Left ventricle myocardium superior (tissue), 1 donor: ENCODE results near the gene USP49. TPM values are rescaled to one million over a fixed set of nuclear protein-coding genes. Genes with fewer than 3 reads are reported as not detected.
"Not testable (repeated sequence)": the region's sequence is repeated elsewhere in the genome, so short reads cannot be mapped to it uniquely, and the experiment has no call there.

Source experiments
- ATAC-seq: fragments of 200-7000 bp; cut with Tn5 transposase; one replicate; pipeline ENCODE4 v1.9.1; 2020; ENCODE audit warnings: mild to moderate bottlenecking, moderate library complexity
- DNase-seq: peaks from one replicate; pipeline ENCODE4 v3.0.0-alpha.2; 2020
- intact Hi-C: fragments of 100-400 bp; cut with micrococcal nuclease; formaldehyde crosslinking; loops from one replicate; pipeline ENCODE4 v1.11.0; 2022
- total RNA-seq: library from RNA; stranded (reverse); fragmentation: NEBNext Ultra II Directional; extraction: Animal tissue kit (Norgen Biotek cat#: 25700); gene quantifications from one replicate; pipeline ENCODE4 v1.2.1, GENCODE V29; 2021
- donor health status: DM: no; HTN: yes; CAD: no; lungs with severe emphysema.

Gene USP49
- total RNA-seq, 1 donor from 2014 or later = 1.3 TPM

GRCh38 chr6:41771058-41771983, 123.9 kb downstream of the USP49 start:
- ATAC-seq (no peak), DNase-seq (no peak)
- intact Hi-C loops = no loop called here

GRCh38 chr6:41770381-41771057, 124.7 kb downstream of the USP49 start:
- no peak for DNase-seq
- intact Hi-C loops = no loop called here
- ATAC-seq = no peak

- ATAC-seq = no peak
- intact Hi-C loops = no loop called here
- DNase-seq = no peak
Observed at GRCh38 chr6:41769376-41769775, 125.8 kb downstream of the USP49 start.

GRCh38 chr6:41768545-41769308, 126.4 kb downstream of the USP49 start:
- intact Hi-C loops = no loop called here
- no peak for ATAC-seq
- DNase-seq = no peak

GRCh38 chr6:41767112-41767833, 127.9 kb downstream of the USP49 start:
- DNase-seq (no peak), ATAC-seq (peak; percentile 91)
- intact Hi-C loops = no loop called here

- DNase-seq, intact Hi-C loops, ATAC-seq: not testable (repeated sequence)
Observed at GRCh38 chr6:41766043-41766664, 129.0 kb downstream of the USP49 start.

GRCh38 chr6:41763470-41763869, 131.7 kb downstream of the USP49 start:
- DNase-seq (no peak), ATAC-seq (no peak)
- intact Hi-C loops = no loop called here

GRCh38 chr6:41759905-41760579, 135.1 kb downstream of the USP49 start:
- intact Hi-C loops = no loop called here
- DNase-seq (no peak), ATAC-seq (no peak)

GRCh38 chr6:41759106-41759904, 135.9 kb downstream of the USP49 start:
- intact Hi-C loops = no loop called here
- DNase-seq (no peak), ATAC-seq (no peak)

GRCh38 chr6:41758641-41759035, 136.5 kb downstream of the USP49 start:
- intact Hi-C loops = no loop called here
- no peak for DNase-seq
- ATAC-seq = no peak

GRCh38 chr6:41757931-41758640, 137.1 kb downstream of the USP49 start:
- ATAC-seq (no peak), DNase-seq (no peak)
- intact Hi-C loops = no loop called here

- no peak for DNase-seq
- ATAC-seq = no peak
- intact Hi-C loops = no loop called here
Observed at GRCh38 chr6:41757271-41757670, 137.9 kb downstream of the USP49 start.

GRCh38 chr6:41756354-41756753, 138.8 kb downstream of the USP49 start:
- ATAC-seq (no peak), DNase-seq (no peak)
- intact Hi-C loops = no loop called here

GRCh38 chr6:41755895-41756294, 139.3 kb downstream of the USP49 start:
- DNase-seq (no peak), ATAC-seq (no peak)
- intact Hi-C loops = no loop called here

GRCh38 chr6:41750374-41750773, 144.8 kb downstream of the USP49 start:
- no peak for ATAC-seq
- intact Hi-C loops = no loop called here
- no peak for DNase-seq

- intact Hi-C loops = no loop called here
- ATAC-seq = no peak
- no peak for DNase-seq
Observed at GRCh38 chr6:41748542-41748941, 146.6 kb downstream of the USP49 start.

- DNase-seq (no peak), ATAC-seq (no peak)
- intact Hi-C loops = no loop called here
Observed at GRCh38 chr6:41748102-41748477, 147.1 kb downstream of the USP49 start.
